Upper lobe of right lung (tissue), 1 donor: ENCODE data around the gene IPO4. TPM values are rescaled to one million over a fixed set of nuclear protein-coding genes. Genes with fewer than 3 reads are reported as not detected.

ENCODE experiments used
- ATAC-seq: fragments of 200-7000 bp; cut with Tn5 transposase; one replicate; pipeline ENCODE4 v1.9.1; 2020; ENCODE audit warnings: mild to moderate bottlenecking, moderate library complexity
- DNase-seq: peaks from one replicate; pipeline ENCODE4 v3.0.0-alpha.2; 2020
- H3K27ac ChIP-seq: fragments of 200-600 bp; one replicate; pipeline ENCODE4 v1.8.0; 2022
- H3K27me3 ChIP-seq: fragments of 200-600 bp; one replicate; pipeline ENCODE4 v1.8.0; 2022; ENCODE audit warnings: mild to moderate bottlenecking
- H3K36me3 ChIP-seq: fragments of 200-600 bp; one replicate; pipeline ENCODE4 v1.8.0; 2022
- H3K4me1 ChIP-seq: fragments of 200-600 bp; one replicate; pipeline ENCODE4 v1.8.0; 2022
- H3K4me3 ChIP-seq: fragments of 200-600 bp; one replicate; pipeline ENCODE4 v1.8.0; 2022; ENCODE audit warnings: mild to moderate bottlenecking
- H3K9me3 ChIP-seq: fragments of 200-600 bp; one replicate; pipeline ENCODE4 v1.8.0; 2022
- intact Hi-C: fragments of 100-400 bp; cut with DNase I; formaldehyde crosslinking; loops from one replicate; pipeline ENCODE4 v1.11.0; 2022
- total RNA-seq: library from RNA; stranded (reverse); fragmentation: NEBNext Ultra II Directional; extraction: Animal tissue kit (Norgen Biotek cat#: 25700); gene quantifications from one replicate; pipeline ENCODE4 v1.2.1, GENCODE V29; 2021
- TF ChIP-seq, protein P1 (sequence below): fragments of 200-600 bp; IDR thresholded peaks from one replicate; pipeline ENCODE4 v1.8.0; 2022; ENCODE audit warnings: antibody characterized with exemption
- donor health status: DM: no; HTN: yes; CAD: no; lungs with severe emphysema.

Gene IPO4
- total RNA-seq, 1 donor from 2014 or later = 25.1 TPM

DNA sequence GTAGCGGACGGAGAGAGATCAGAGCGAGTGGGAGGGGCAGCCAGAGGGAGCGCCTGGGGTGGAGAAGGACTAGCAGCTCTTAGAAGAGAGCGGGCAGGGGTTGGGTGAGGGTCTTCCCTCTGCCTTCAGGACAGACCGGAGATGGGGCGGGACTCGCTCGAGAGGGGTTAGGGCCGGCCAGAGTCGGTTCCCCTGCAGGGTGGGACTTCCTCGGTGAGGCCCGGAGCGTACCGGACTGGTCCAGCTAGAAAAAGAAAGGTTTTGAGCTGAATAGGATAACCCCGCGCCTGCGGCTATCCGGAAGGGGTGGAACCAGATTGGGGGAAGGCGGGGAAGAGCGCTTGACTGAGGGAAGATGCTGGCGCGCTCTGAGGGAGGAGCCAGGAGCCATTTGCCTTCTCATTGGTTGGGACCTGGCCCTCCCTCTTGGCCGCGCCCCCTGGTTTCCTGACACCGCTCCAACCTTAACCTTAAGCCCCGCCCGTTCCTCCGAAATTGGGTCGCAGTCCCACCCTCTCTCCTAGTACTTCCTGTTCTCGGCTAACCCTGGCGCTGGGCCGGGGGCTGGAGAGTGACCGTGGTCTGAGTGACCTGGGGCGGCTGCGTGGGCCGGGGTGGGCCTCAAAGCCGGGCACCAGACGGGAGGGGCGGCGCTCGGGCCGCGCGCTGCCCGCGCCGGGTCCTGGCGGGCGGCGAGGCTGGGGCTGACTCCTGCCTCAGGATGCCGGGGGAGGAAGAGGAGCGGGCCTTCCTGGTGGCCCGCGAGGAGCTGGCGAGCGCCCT is 41.4 kb downstream of the IPO4 start, which contains the start of gene RNF31:
RNF31 (plus strand) TSS at position 521 of the 783 bp plus-strand sequence; CDS start at position 722, 201 bp downstream.
- peak; percentile 98 for DNase-seq
- Histone ChIP-seq H3K27me3 (no peaks in the 10 kb centered on the region), H3K27ac (peak within 1 kb of the TSS; percentile 87), H3K4me1 (peaks cover 23% of the 10 kb centered on the region), H3K36me3 (peaks cover 50% of the 10 kb centered on the region), H3K9me3 (no peaks in the 10 kb centered on the region), H3K4me3 (peak within 1 kb of the TSS; percentile 76)
- intact Hi-C loops = no loop called here
- TF ChIP-seq, protein P1, sequence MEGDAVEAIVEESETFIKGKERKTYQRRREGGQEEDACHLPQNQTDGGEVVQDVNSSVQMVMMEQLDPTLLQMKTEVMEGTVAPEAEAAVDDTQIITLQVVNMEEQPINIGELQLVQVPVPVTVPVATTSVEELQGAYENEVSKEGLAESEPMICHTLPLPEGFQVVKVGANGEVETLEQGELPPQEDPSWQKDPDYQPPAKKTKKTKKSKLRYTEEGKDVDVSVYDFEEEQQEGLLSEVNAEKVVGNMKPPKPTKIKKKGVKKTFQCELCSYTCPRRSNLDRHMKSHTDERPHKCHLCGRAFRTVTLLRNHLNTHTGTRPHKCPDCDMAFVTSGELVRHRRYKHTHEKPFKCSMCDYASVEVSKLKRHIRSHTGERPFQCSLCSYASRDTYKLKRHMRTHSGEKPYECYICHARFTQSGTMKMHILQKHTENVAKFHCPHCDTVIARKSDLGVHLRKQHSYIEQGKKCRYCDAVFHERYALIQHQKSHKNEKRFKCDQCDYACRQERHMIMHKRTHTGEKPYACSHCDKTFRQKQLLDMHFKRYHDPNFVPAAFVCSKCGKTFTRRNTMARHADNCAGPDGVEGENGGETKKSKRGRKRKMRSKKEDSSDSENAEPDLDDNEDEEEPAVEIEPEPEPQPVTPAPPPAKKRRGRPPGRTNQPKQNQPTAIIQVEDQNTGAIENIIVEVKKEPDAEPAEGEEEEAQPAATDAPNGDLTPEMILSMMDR = no peak
- ATAC-seq = peak; percentile 94

DNA sequence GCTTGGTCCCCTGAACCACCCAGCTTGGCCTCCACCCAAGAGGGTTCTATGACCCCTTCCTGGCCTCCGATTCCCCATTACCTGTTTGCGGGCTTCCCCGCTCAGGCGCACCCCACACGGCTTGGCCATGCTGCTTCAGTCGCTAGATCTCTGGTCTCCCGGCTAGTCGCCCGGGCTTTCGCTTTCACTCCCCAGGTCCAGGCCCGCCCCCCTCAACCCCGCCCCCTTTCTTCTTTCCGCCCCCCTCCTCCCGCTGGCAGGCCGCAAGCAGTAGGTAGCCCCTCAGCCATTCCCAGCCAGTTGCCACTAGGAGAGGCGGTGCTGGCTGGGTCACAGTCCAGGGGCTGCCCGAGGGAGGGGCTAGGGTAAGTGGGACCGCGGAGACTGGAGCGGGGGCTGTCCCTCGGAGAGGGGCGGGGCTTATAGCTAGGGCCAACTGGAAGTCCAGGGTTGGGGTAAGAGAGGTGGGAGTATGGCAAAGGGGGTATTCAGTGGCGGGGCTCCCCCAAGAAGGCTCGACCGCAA is 42.1 kb downstream of the IPO4 start, which contains the start of gene PSME2:
PSME2 (minus strand) TSS at position 158 of the 525 bp plus-strand sequence; CDS start at position 129, 29 bp downstream.
- Histone ChIP-seq H3K27me3 (no peaks in the 10 kb centered on the region), H3K4me3 (peak within 1 kb of the TSS; percentile 76), H3K36me3 (peaks cover 44% of the 10 kb centered on the region), H3K27ac (peak within 1 kb of the TSS; percentile 87), H3K9me3 (no peaks in the 10 kb centered on the region), H3K4me1 (peaks cover 28% of the 10 kb centered on the region)
- ATAC-seq = peak; percentile 86
- DNase-seq = peak; percentile 96
- intact Hi-C loops = no loop called here
- TF ChIP-seq, protein P1 = no peak

DNA sequence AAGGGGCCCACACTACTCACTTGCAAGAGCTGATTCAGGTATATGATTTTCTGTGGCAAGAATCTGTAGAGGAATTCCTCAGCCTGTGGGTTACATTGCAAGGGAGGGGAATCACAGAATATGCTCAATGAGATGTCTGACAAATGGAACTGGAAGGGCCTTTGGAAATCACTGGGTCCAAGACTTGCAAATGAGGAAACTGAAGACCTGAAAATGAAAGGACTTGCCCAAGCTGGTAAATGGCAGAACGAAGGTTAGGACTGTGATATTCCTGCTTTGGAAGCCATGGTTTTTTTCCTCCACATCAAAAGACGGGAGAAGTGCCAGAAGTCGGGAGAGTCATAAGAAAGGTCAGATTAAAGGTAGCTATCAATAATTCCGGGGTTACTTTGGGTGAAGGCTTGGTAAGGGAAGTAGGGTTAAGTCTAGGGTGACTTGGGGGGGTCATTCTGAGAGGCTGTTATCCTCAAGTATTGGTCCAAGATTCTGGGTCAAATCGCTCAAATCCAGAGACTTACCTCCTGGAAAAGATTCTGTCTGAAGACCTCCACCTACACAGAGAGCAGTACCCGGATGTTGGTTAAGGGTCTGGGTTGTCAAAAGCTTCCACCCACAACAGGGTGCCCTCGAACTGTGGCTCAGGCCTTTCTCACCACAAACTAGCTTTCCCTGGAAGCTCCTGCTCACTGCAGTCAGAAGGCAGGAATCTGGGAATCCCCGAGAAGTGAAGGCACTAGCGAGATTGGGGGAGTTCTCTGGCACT is 42.7 kb downstream of the IPO4 start:
- Histone ChIP-seq H3K4me3 (peak overlapping the region; percentile 76), H3K4me1 (peaks cover 28% of the 10 kb centered on the region), H3K36me3 (peaks cover 38% of the 10 kb centered on the region), H3K27me3 (no peaks in the 10 kb centered on the region), H3K27ac (peak overlapping the region; percentile 87), H3K9me3 (no peaks in the 10 kb centered on the region)
- no peak for DNase-seq
- intact Hi-C loops = no loop called here
- no peak for ATAC-seq
- TF ChIP-seq, protein P1 = no peak

DNA sequence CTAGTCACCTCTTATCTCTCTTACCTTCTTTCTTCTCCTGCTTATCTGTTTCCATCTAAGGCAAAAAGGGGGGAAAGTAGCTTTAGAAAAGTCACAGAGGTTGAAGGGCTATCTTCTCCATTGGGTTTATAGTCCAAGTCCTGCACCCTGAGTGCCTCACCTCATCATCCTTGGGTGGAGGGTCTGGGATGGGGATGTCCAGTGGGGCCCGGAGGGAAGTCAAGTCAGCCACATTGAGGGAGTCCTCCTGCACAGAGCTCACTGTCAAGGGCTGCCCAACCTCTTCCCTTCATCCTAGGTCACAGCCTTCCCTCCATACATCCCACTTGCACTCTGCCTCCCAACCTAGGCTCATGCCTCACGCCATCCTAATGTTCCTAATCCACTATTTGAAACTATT is 43.4 kb downstream of the IPO4 start:
- H3K9me3 ChIP-seq = no peaks in the 10 kb centered on the region
- no peak overlapping the region for H3K27ac ChIP-seq
- ATAC-seq = no peak
- DNase-seq = no peak
- intact Hi-C loops = no loop called here
- H3K4me1 ChIP-seq = peaks cover 29% of the 10 kb centered on the region
- TF ChIP-seq, protein P1 = no peak
- H3K36me3 ChIP-seq = peaks cover 31% of the 10 kb centered on the region
- H3K27me3 ChIP-seq = no peaks in the 10 kb centered on the region
- peak overlapping the region; percentile 76 for H3K4me3 ChIP-seq

DNA sequence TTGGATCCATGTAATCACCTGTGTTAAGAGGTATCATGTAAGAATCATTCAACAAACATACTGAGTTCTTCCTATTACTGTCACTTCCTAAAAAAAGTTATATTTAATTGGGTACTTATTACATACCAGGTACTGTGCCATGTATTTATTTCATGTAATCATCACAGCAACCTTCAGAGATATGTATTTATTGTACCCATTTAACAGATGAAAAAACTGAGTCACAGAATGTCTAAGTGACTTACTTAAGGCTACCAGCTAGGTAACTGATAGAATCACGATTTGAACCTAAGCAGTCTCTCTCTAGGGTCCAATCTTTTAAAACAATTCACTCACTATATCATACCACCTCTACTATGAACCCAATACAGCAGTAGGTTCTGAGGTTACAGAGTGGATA is 44.2 kb downstream of the IPO4 start:
- intact Hi-C loops = no loop called here

More for the DNA sequence above, 44.2 kb downstream of the IPO4 start:
- Histone ChIP-seq H3K9me3 (no peaks in the 10 kb centered on the region), H3K36me3 (peaks cover 23% of the 10 kb centered on the region), H3K4me3 (no peak overlapping the region), H3K27me3 (no peaks in the 10 kb centered on the region), H3K27ac (no peak overlapping the region), H3K4me1 (peaks cover 34% of the 10 kb centered on the region)
- no peak for ATAC-seq
- TF ChIP-seq, protein P1 = no peak
- no peak for DNase-seq
